Right renal pelvis (tissue), 4 donors: Measurements from ENCODE around the gene NRG2. TPM values are rescaled to one million over a fixed set of nuclear protein-coding genes. Genes with fewer than 3 reads are reported as not detected.

ENCODE experiments used
- DNase-seq, 4 donors: peaks; one replicate each; pipeline ENCODE4 v3.0.0-alpha.2; 2013; ENCODE audit warnings: low read depth in 4 of 4, low spot score in 3 of 4, missing footprints in 1 of 4
- polyA plus RNA-seq, 4 donors: library from polyadenylated mRNA; unstranded; fragments of 120-200 nt; gene quantifications; one replicate each; pipeline ENCODE4 v1.2.1, GENCODE V29; 2013; ENCODE audit not compliant: insufficient read length in 4 of 4

NRG2 gene
- polyA plus RNA-seq, 4 donors: 1.3 to 1.6 (median 1.3) TPM

GRCh38 chr5:140014751-140015150 is 28.3 kb downstream of the NRG2 start:
- DNase-seq: no peak

- no peak for DNase-seq
Measured at GRCh38 chr5:140013536-140013935, 29.6 kb downstream of the NRG2 start.

- DNase-seq: no peak
Measured at GRCh38 chr5:140012443-140012842, 30.7 kb downstream of the NRG2 start.

- DNase-seq: no peak
Measured at GRCh38 chr5:140011297-140011802, 31.7 kb downstream of the NRG2 start.

- DNase-seq: no peak
Measured at GRCh38 chr5:140010798-140011197, 32.3 kb downstream of the NRG2 start.

GRCh38 chr5:140007311-140007710 is 35.8 kb downstream of the NRG2 start:
- DNase-seq: no peak

- DNase-seq: no peak
Measured at GRCh38 chr5:140005145-140005591, 37.9 kb downstream of the NRG2 start.

GRCh38 chr5:140004174-140004573 is 38.9 kb downstream of the NRG2 start:
- DNase-seq: no peak

GRCh38 chr5:140003519-140003918 is 39.6 kb downstream of the NRG2 start:
- no peak for DNase-seq

- no peak for DNase-seq
Measured at GRCh38 chr5:140000332-140000731, 42.8 kb downstream of the NRG2 start.

- DNase-seq: no peak
Measured at GRCh38 chr5:139998837-139999236, 44.3 kb downstream of the NRG2 start.

- DNase-seq: no peak
Measured at GRCh38 chr5:139997276-139997675, 45.8 kb downstream of the NRG2 start.

- DNase-seq: no peak
Measured at GRCh38 chr5:139995929-139996328, 47.2 kb downstream of the NRG2 start.

- no peak for DNase-seq
Measured at GRCh38 chr5:139994234-139994633, 48.9 kb downstream of the NRG2 start.

GRCh38 chr5:139985733-139986132 is 57.4 kb downstream of the NRG2 start:
- no peak for DNase-seq

GRCh38 chr5:139985290-139985689 is 57.8 kb downstream of the NRG2 start:
- DNase-seq: no peak

- DNase-seq: no peak
Measured at GRCh38 chr5:139984816-139985215, 58.3 kb downstream of the NRG2 start.

- DNase-seq: no peak
Measured at GRCh38 chr5:139982975-139983240, 60.2 kb downstream of the NRG2 start.

GRCh38 chr5:139982157-139982974 is 60.7 kb downstream of the NRG2 start:
- peak; percentile 49 to 78 (median 66) for DNase-seq

GRCh38 chr5:139980765-139981164 is 62.3 kb downstream of the NRG2 start:
- DNase-seq: no peak

GRCh38 chr5:139979943-139980342 is 63.2 kb downstream of the NRG2 start:
- no peak for DNase-seq

- DNase-seq: no peak
Measured at GRCh38 chr5:139979518-139979917, 63.6 kb downstream of the NRG2 start.

- no peak for DNase-seq
Measured at GRCh38 chr5:139976703-139977102, 66.4 kb downstream of the NRG2 start.
